HepG2 (cell line): Measurements from ENCODE around the gene RFX2. TPM values are rescaled to one million over a fixed set of nuclear protein-coding genes. Genes with fewer than 3 reads are reported as not detected.

ENCODE experiments used
- CBX1 ChIP-seq: IDR thresholded peaks from one replicate; pipeline ENCODE4 v1.6.1; 2016; ENCODE audit warnings: antibody characterized with exemption, low read depth
- DDIT3 ChIP-seq: sonication (generic); formaldehyde crosslinking; IDR thresholded peaks from 2 replicates; pipeline ENCODE4 v1.4.0; 2020; ENCODE audit warnings: mild to moderate bottlenecking, missing genetic modification reagents
- HMGA1 ChIP-seq: sonication (generic); formaldehyde crosslinking; conservative IDR thresholded peaks from 2 replicates; pipeline ENCODE4 v1.4.0; 2020; ENCODE audit warnings: missing genetic modification reagents
- HNF1A ChIP-seq, 2 experiments: sonication (generic) in 1 of 2; formaldehyde crosslinking in 1 of 2; IDR thresholded peaks; 2 replicates each; pipeline versions ENCODE4 v1.4.0 to v1.6.1; 2016 to 2020; ENCODE audit warnings: borderline replicate concordance in 1 of 2, low read depth in 1 of 2, mild to moderate bottlenecking in 1 of 2, missing genetic modification reagents in 1 of 2
- HNRNPUL1 ChIP-seq: fragments of 200-400 bp; formaldehyde crosslinking; IDR thresholded peaks from 2 replicates; pipeline ENCODE4 v1.6.1; 2017; ENCODE audit warnings: low read depth, mild to moderate bottlenecking, low read length, moderate library complexity
- NFKBIZ ChIP-seq: IDR thresholded peaks from 2 replicates; pipeline ENCODE4 v1.6.1; 2018; ENCODE audit warnings: missing genetic modification reagents, missing compliant biosample characterization
- NR2C2 ChIP-seq: sonication (generic); formaldehyde crosslinking; IDR thresholded peaks from 2 replicates; pipeline ENCODE4 v1.4.0; 2020; ENCODE audit warnings: missing genetic modification reagents, mild to moderate bottlenecking, moderate library complexity, borderline replicate concordance
- NR2F2 ChIP-seq: IDR thresholded peaks from 2 replicates; pipeline ENCODE4 v1.6.1; 2012; ENCODE audit warnings: low read depth, inconsistent platforms, borderline replicate concordance
- PRDM10 ChIP-seq: sonication (generic); formaldehyde crosslinking; IDR thresholded peaks from 2 replicates; pipeline ENCODE4 v1.4.0; 2020; ENCODE audit warnings: low read depth, missing genetic modification reagents
- SRSF4 ChIP-seq: fragments of 200-400 bp; formaldehyde crosslinking; IDR thresholded peaks from one replicate; pipeline ENCODE4 v1.6.1; 2018; ENCODE audit warnings: mild to moderate bottlenecking, low read depth, low read length, moderate library complexity; ENCODE audit not compliant: poor library complexity, severe bottlenecking
- THAP7 ChIP-seq: sonication (generic); formaldehyde crosslinking; IDR thresholded peaks from 2 replicates; pipeline ENCODE4 v1.8.1; 2023; ENCODE audit warnings: mild to moderate bottlenecking, missing genetic modification reagents
- ZFP1 ChIP-seq: IDR thresholded peaks from 2 replicates; pipeline ENCODE4 v1.6.1; 2016
- ZNF562 ChIP-seq: sonication (generic); formaldehyde crosslinking; IDR thresholded peaks from 2 replicates; pipeline ENCODE4 v1.8.0; 2022; ENCODE audit warnings: missing genetic modification reagents, borderline replicate concordance
- ZNF614 ChIP-seq: IDR thresholded peaks from 2 replicates; pipeline ENCODE4 v1.6.1; 2018; ENCODE audit warnings: missing biosample characterization, missing genetic modification reagents, inconsistent platforms, borderline replicate concordance
- ZNF644 ChIP-seq: IDR thresholded peaks from 2 replicates; pipeline ENCODE4 v1.6.1; 2016; ENCODE audit warnings: low read depth
- ZNF670 ChIP-seq: sonication (generic); formaldehyde crosslinking; IDR thresholded peaks from 2 replicates; pipeline ENCODE4 v1.8.0; 2022; ENCODE audit warnings: mild to moderate bottlenecking, missing genetic modification reagents, borderline replicate concordance
- ZXDC ChIP-seq: sonication (generic); formaldehyde crosslinking; IDR thresholded peaks from 2 replicates; pipeline ENCODE4 v1.5.0; 2020; ENCODE audit warnings: mild to moderate bottlenecking, missing genetic modification reagents
- polyA plus RNA-seq, 8 experiments: library from polyadenylated mRNA; depleted of rRNA in 3 of 8; stranded (reverse) in 7 of 8; unstranded in 1 of 8; fragments of >200 nt; fragmentation: Illumina TruSeq in 4 of 8; extraction: Trizol in 4 of 8; gene quantifications; 2 replicates each; pipeline versions ENCODE4 v1.2.1 to v1.2.3, GENCODE V29; 2011 to 2016; ENCODE audit warnings: low read depth in 4 of 8, missing spikeins in 1 of 8, mixed read lengths in 1 of 8; ENCODE audit not compliant: insufficient read depth in 1 of 8
- total RNA-seq, 5 experiments: library from RNA; depleted of rRNA; stranded (reverse); fragments of >200 nt; fragmentation: Illumina TruSeq; extraction: Trizol; gene quantifications; 2 replicates each; pipeline ENCODE4 v1.2.3, GENCODE V29; 2016; ENCODE audit warnings: low read depth in 1 of 5

The RFX2 gene
- total and polyA plus RNA-seq, 2 of the 13 experiments (the other 11 are each of a cell fraction or from before 2014, with no cell fraction given): 2.8 to 3.3 TPM

- no peak for TF ChIP-seq THAP7 (CRISPR knock-in tag)
- no peak; the same call in 1 of the 2 replicates for TF ChIP-seq NR2C2 (CRISPR knock-in tag)
- no peak for TF ChIP-seq SRSF4
- TF ChIP-seq ZXDC (CRISPR knock-in tag): no peak
- TF ChIP-seq ZNF670 (CRISPR knock-in tag): no peak
- peak; percentile 57; the same call in 1 of the 2 replicates for TF ChIP-seq ZNF644 (CRISPR knock-in tag)
- TF ChIP-seq ZFP1 (CRISPR knock-in tag): peak; percentile 96
- no peak for TF ChIP-seq DDIT3 (CRISPR knock-in tag)
- TF ChIP-seq NR2F2: no peak
- no peak for TF ChIP-seq ZNF562
- TF ChIP-seq NFKBIZ (CRISPR knock-in tag): peak; percentile 93
- TF ChIP-seq HMGA1 (CRISPR knock-in tag): no peak
- TF ChIP-seq HNF1A (IDR thresholded peaks at IDR 0.05; ENCODE audit: low read depth): 0 out of 2 replicates have a peak, but pooled peaks have one; percentile 10
- TF ChIP-seq HNF1A (CRISPR knock-in tag; IDR thresholded peaks at IDR 0.05; ENCODE audit: borderline replicate concordance): peak; percentile 32; the same call in 1 of the 2 replicates
- TF ChIP-seq HNRNPUL1: no peak
- TF ChIP-seq PRDM10 (CRISPR knock-in tag): no peak
- peak; percentile 64; the same call in 1 of the 2 replicates for TF ChIP-seq ZNF614 (CRISPR knock-in tag)
- TF ChIP-seq CBX1: no peak
Observed at GRCh38 chr19:5974721-5975387, 135.4 kb downstream of the RFX2 start (continued).
